Endothelial cell of umbilical vein (primary cell): Measurements from ENCODE around the gene CBL. TPM values are rescaled to one million over a fixed set of nuclear protein-coding genes. Genes with fewer than 3 reads are reported as not detected.

Source experiments
- BruUV-seq: library from RNA; stranded (reverse); fragments of 400-500 nt; replicated peaks from 2 replicates; lab custom pipeline; 2021; lab: Mats Ljungman, UMichigan
- CTCF ChIA-PET: fragments of 300-600, 350-600 bp; sonication (Branson Sonifier 250); formaldehyde crosslinking; loops from one replicate; lab custom pipeline; 2021; ENCODE audit warnings: antibody characterized with exemption, inconsistent platforms; lab: Charles Lee
- POLR2A ChIA-PET: fragments of 300-600, 350-600 bp; sonication (Branson Sonifier 250); formaldehyde crosslinking; loops from one replicate; lab custom pipeline; 2021; ENCODE audit warnings: antibody characterized with exemption, inconsistent platforms; lab: Charles Lee
- DNase-seq: peaks from one replicate; pipeline ENCODE4 v3.0.0-alpha.2; 2011; ENCODE audit warnings: low read depth, low spot score
- FAIRE-seq: peaks from 2 replicates; lab custom pipeline; 2011; peaks lifted over from hg19 to GRCh38; lab: Jason Lieb, UNC
- H2AFZ ChIP-seq: 2 replicates; pipeline ENCODE4 v1.6.0; 2012; ENCODE audit warnings: low read depth, low read length, control low read depth, inconsistent platforms
- H3K27ac ChIP-seq: 2 replicates; pipeline ENCODE4 v1.5.1; 2011; ENCODE audit warnings: low read depth, mild to moderate bottlenecking, control low read depth, low read length, moderate library complexity; ENCODE audit not compliant: insufficient read depth
- H3K27me3 ChIP-seq, 2 experiments: 2 replicates each; pipeline versions ENCODE4 v1.6.0 to v1.6.1; 2011; ENCODE audit warnings: low read length in 2 of 2, mixed read lengths in 1 of 2; ENCODE audit not compliant: control insufficient read depth in 2 of 2, insufficient read depth in 2 of 2
- H3K36me3 ChIP-seq, 2 experiments: 2 replicates in 1 of 2; 3 replicates in 1 of 2; pipeline ENCODE4 v1.5.1; 2011; ENCODE audit warnings: low read length in 2 of 2, mild to moderate bottlenecking in 1 of 2, moderate library complexity in 1 of 2; ENCODE audit not compliant: control insufficient read depth in 2 of 2, insufficient read depth in 2 of 2; ENCODE audit errors: extremely low read depth in 1 of 2
- H3K4me1 ChIP-seq: 3 replicates; pipeline ENCODE4 v1.5.1; 2011; ENCODE audit warnings: mild to moderate bottlenecking, low read length; ENCODE audit not compliant: control insufficient read depth, insufficient read depth; ENCODE audit errors: extremely low read depth
- H3K4me2 ChIP-seq: 2 replicates; pipeline ENCODE4 v1.6.1; 2011; ENCODE audit warnings: low read length, control low read depth, mixed read lengths; ENCODE audit not compliant: insufficient read depth
- H3K4me3 ChIP-seq, 3 experiments: fragments of 200-600 bp in 1 of 3; sonication (generic), shearing (Covaris generic) in 1 of 3; replicated peaks in 1 of 3; 2 replicates each; pipeline ENCODE4 v1.5.1; 2011 to 2016; ENCODE audit warnings: control low read depth in 3 of 3, low read length in 3 of 3, mild to moderate bottlenecking in 2 of 3, inconsistent platforms in 1 of 3, low read depth in 1 of 3, moderate library complexity in 1 of 3; ENCODE audit not compliant: insufficient read depth in 1 of 3
- H3K79me2 ChIP-seq: 2 replicates; pipeline ENCODE4 v1.6.0; 2012; ENCODE audit warnings: low read length, inconsistent platforms; ENCODE audit not compliant: control insufficient read depth, insufficient read depth
- H3K9ac ChIP-seq: replicated peaks from 2 replicates; pipeline ENCODE3; 2011; ENCODE audit warnings: low read length, control low read depth; ENCODE audit not compliant: insufficient read depth; ENCODE audit errors: extremely low read depth
- H3K9me1 ChIP-seq: replicated peaks from 3 replicates; pipeline ENCODE4 v1.6.0; 2011; ENCODE audit warnings: mild to moderate bottlenecking, low read length; ENCODE audit not compliant: control insufficient read depth, insufficient read depth; ENCODE audit errors: extremely low read depth
- H3K9me3 ChIP-seq: replicated peaks from 2 replicates; pipeline ENCODE4 v1.5.1; 2012; ENCODE audit warnings: low read length, inconsistent platforms; ENCODE audit not compliant: control insufficient read depth, insufficient read depth
- H4K20me1 ChIP-seq: replicated peaks from 2 replicates; pipeline ENCODE3; 2011; ENCODE audit warnings: mild to moderate bottlenecking, low read length; ENCODE audit not compliant: control insufficient read depth, insufficient read depth; ENCODE audit errors: extremely low read depth
- EZH2 ChIP-seq: IDR thresholded peaks from 2 replicates; pipeline ENCODE4 v1.6.1; 2012; ENCODE audit warnings: borderline replicate concordance, low read depth, mild to moderate bottlenecking, moderate library complexity, low read length, inconsistent platforms; ENCODE audit not compliant: severe bottlenecking
- FOS ChIP-seq: IDR thresholded peaks from 2 replicates; pipeline ENCODE4 v1.6.1; 2011; ENCODE audit warnings: mild to moderate bottlenecking, low read length, moderate library complexity, borderline replicate concordance; ENCODE audit not compliant: insufficient read depth
- GATA2 ChIP-seq: IDR thresholded peaks from 2 replicates; pipeline ENCODE4 v1.7.0; 2011; ENCODE audit warnings: low read depth, mild to moderate bottlenecking, moderate library complexity, mixed read lengths, low read length; ENCODE audit not compliant: insufficient read length, insufficient read depth
- JUN ChIP-seq: IDR thresholded peaks from 2 replicates; pipeline ENCODE4 v1.6.1; 2011; ENCODE audit warnings: borderline replicate concordance, low read depth; ENCODE audit not compliant: insufficient read length, insufficient read depth
- MAX ChIP-seq: IDR thresholded peaks from 2 replicates; pipeline ENCODE4 v1.6.1; 2011; ENCODE audit not compliant: insufficient read depth, insufficient read length
- MYC ChIP-seq: IDR thresholded peaks from one replicate; pipeline ENCODE4 v1.6.1; 2011; ENCODE audit warnings: mild to moderate bottlenecking, low read depth, low read length
- POLR2A ChIP-seq: IDR thresholded peaks from 2 replicates; pipeline ENCODE4 v1.6.1; 2012; ENCODE audit warnings: low read depth, mild to moderate bottlenecking, control low read depth, low read length
- POLR2AphosphoS5 ChIP-seq: IDR thresholded peaks from 2 replicates; pipeline ENCODE4 v1.6.1; 2012; ENCODE audit warnings: low read depth, mild to moderate bottlenecking, control low read depth, low read length, moderate library complexity; ENCODE audit not compliant: insufficient read depth
- dilution Hi-C: fragments of 300-500 bp; cut with MboI; formaldehyde crosslinking; loops from one replicate; pipeline ENCODE4 v1.15.0; 2019; ENCODE audit warnings: low sequenced_read_pairs; ENCODE audit not compliant: extremely low pct_ligation_motif_present
- intact Hi-C: fragments of 100-400 bp; cut with micrococcal nuclease; formaldehyde crosslinking; loops from one replicate; pipeline ENCODE4 v1.10.0; 2022
- polyA plus RNA-seq, 4 experiments: library from polyadenylated mRNA; depleted of rRNA in 3 of 4; stranded (reverse) in 3 of 4; unstranded in 1 of 4; fragments of >200 nt; gene quantifications; 2 replicates each; pipeline versions ENCODE4 v1.2.1 to v1.2.3, GENCODE V29; 2011 to 2012; ENCODE audit warnings: missing spikeins in 1 of 4
- total RNA-seq: library from RNA; stranded (reverse); gene quantifications from 2 replicates; pipeline ENCODE4 v1.2.3, GENCODE V29; 2021
- TF ChIP-seq, protein P1 (sequence below), 2 donors: IDR thresholded peaks; 1 replicate in 1 of 2; 2 replicates in 1 of 2; pipeline ENCODE4 v1.5.1; 2011; ENCODE audit warnings: low read length in 2 of 2, mild to moderate bottlenecking in 2 of 2, moderate library complexity in 2 of 2, control low read depth in 1 of 2, inconsistent platforms in 1 of 2, low read depth in 1 of 2; ENCODE audit not compliant: insufficient read depth in 1 of 2; ENCODE audit errors: extremely low read depth in 1 of 2

Gene CBL
- total and polyA plus RNA-seq, 2 donors (not counting 3 experiments of a cell fraction or from before 2014, with no cell fraction given): 15.5 to 41.5 TPM

- FAIRE-seq: no peak
- dilution Hi-C loops: no loop called here
Observed at GRCh38 chr11:119158467-119158866, 47.7 kb upstream of the CBL start.

More at GRCh38 chr11:119158467-119158866, 47.7 kb upstream of the CBL start:
- no TSS peak for BruUV-seq
- no peak for DNase-seq
- Histone ChIP-seq H3K27me3 (peaks cover 0 to 1% of the 10 kb centered on the region in 2 experiments), H3K9me3 (no peaks in the 10 kb centered on the region), H3K4me2 (no peak overlapping the region), H3K27ac (no peak overlapping the region), H4K20me1 (no peaks in the 10 kb centered on the region), H3K79me2 (no peaks in the 10 kb centered on the region), H3K9me1 (no peaks in the 10 kb centered on the region), H3K9ac (no peak overlapping the region), H3K36me3 (no peaks in the 10 kb centered on the region), H3K4me3 (no peak overlapping the region), H2AFZ (no peak overlapping the region), H3K4me1 (no peaks in the 10 kb centered on the region)
- ChIA-PET CTCF (no interaction called here), POLR2A (no interaction called here)
- intact Hi-C loops: loop anchor here (10.0 kb wide), 1 partner anchor 306 kb away; no protein-coding TSS in a partner anchor
- TF ChIP-seq, protein P1, sequence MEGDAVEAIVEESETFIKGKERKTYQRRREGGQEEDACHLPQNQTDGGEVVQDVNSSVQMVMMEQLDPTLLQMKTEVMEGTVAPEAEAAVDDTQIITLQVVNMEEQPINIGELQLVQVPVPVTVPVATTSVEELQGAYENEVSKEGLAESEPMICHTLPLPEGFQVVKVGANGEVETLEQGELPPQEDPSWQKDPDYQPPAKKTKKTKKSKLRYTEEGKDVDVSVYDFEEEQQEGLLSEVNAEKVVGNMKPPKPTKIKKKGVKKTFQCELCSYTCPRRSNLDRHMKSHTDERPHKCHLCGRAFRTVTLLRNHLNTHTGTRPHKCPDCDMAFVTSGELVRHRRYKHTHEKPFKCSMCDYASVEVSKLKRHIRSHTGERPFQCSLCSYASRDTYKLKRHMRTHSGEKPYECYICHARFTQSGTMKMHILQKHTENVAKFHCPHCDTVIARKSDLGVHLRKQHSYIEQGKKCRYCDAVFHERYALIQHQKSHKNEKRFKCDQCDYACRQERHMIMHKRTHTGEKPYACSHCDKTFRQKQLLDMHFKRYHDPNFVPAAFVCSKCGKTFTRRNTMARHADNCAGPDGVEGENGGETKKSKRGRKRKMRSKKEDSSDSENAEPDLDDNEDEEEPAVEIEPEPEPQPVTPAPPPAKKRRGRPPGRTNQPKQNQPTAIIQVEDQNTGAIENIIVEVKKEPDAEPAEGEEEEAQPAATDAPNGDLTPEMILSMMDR (IDR thresholded peaks at IDR 0.05; ENCODE audit: extremely low read depth in 1 of 2, insufficient read depth in 1 of 2, low read depth in 1 of 2, low read length in 2 of 2): no peak
- no peak for TF ChIP-seq MYC
- TF ChIP-seq MAX: no peak
- no peak for TF ChIP-seq POLR2AphosphoS5
- no peak for TF ChIP-seq EZH2
- TF ChIP-seq GATA2: no peak
- no peak for TF ChIP-seq POLR2A
- no peak for TF ChIP-seq FOS
- no peak for TF ChIP-seq JUN
